GM12878 (cell line): ENCODE measurements around the gene ING3.

Source experiments
- CTCF ChIP-seq, 3 experiments: IDR thresholded peaks in 2 of 3; conservative IDR thresholded peaks in 1 of 3; 2 replicates each; pipeline ENCODE4 v1.5.1; 2011; ENCODE audit warnings: low read depth in 3 of 3, low read length in 3 of 3, mild to moderate bottlenecking in 3 of 3, control low read depth in 2 of 3, moderate library complexity in 2 of 3, inconsistent platforms in 1 of 3, mixed read lengths in 1 of 3; ENCODE audit not compliant: control insufficient read depth in 2 of 3, insufficient read depth in 1 of 3; ENCODE audit errors: extremely low read depth in 1 of 3
- RAD21 ChIP-seq: IDR thresholded peaks from 2 replicates; pipeline ENCODE4 v1.6.1; 2011; ENCODE audit warnings: mild to moderate bottlenecking, low read depth, low read length, moderate library complexity; ENCODE audit not compliant: insufficient read depth
- SRF ChIP-seq, 2 experiments: IDR thresholded peaks; 2 replicates each; pipeline ENCODE4 v1.6.1; 2011; ENCODE audit warnings: low read depth in 2 of 2, low read length in 2 of 2, mild to moderate bottlenecking in 1 of 2, moderate library complexity in 1 of 2
- TF ChIP-seq, protein P1 (sequence below): fragments of 450-650 bp; formaldehyde crosslinking; IDR thresholded peaks from 2 replicates; pipeline ENCODE4 v1.4.0; 2020; ENCODE audit warnings: mild to moderate bottlenecking, moderate library complexity

DNA sequence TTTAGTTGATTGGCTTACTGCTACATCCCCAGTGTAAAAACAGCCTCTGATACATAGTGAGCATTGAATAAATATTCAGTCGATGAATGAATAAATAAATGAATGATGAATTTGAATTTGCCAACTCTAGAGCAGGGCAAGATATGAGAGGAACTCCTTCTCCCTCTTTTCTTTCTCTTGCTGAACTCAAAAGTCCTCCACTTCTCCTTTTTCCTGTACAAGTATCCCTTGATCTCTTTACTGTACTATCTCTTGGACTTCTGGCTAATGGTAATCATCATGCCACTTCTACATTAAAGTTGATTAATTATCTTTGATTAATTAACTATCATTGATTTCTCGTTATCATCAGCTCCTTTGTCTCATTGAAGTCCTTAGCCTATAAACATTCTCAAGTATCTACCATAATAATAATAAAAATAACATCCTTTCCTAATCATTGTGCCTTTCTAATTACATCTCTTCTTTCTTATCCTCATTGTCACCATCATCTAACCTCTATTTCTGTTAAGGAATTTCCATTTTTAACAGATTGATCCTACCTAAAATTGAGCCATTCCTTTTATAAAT, 48.5 kb downstream of the ING3 start:
- TF ChIP-seq CTCF (IDR thresholded peaks at IDR 0.05 in 2 of 3, conservative IDR thresholded peaks at IDR 0.05 in 1 of 3; ENCODE audit: control insufficient read depth in 2 of 3, extremely low read depth in 1 of 3, insufficient read depth in 1 of 3, low read depth in 3 of 3, low read length in 3 of 3) (no peak), SRF (IDR thresholded peaks at IDR 0.05; ENCODE audit: low read depth in 2 of 2, low read length in 2 of 2) (no peak), RAD21 (no peak)
- TF ChIP-seq, protein P1, sequence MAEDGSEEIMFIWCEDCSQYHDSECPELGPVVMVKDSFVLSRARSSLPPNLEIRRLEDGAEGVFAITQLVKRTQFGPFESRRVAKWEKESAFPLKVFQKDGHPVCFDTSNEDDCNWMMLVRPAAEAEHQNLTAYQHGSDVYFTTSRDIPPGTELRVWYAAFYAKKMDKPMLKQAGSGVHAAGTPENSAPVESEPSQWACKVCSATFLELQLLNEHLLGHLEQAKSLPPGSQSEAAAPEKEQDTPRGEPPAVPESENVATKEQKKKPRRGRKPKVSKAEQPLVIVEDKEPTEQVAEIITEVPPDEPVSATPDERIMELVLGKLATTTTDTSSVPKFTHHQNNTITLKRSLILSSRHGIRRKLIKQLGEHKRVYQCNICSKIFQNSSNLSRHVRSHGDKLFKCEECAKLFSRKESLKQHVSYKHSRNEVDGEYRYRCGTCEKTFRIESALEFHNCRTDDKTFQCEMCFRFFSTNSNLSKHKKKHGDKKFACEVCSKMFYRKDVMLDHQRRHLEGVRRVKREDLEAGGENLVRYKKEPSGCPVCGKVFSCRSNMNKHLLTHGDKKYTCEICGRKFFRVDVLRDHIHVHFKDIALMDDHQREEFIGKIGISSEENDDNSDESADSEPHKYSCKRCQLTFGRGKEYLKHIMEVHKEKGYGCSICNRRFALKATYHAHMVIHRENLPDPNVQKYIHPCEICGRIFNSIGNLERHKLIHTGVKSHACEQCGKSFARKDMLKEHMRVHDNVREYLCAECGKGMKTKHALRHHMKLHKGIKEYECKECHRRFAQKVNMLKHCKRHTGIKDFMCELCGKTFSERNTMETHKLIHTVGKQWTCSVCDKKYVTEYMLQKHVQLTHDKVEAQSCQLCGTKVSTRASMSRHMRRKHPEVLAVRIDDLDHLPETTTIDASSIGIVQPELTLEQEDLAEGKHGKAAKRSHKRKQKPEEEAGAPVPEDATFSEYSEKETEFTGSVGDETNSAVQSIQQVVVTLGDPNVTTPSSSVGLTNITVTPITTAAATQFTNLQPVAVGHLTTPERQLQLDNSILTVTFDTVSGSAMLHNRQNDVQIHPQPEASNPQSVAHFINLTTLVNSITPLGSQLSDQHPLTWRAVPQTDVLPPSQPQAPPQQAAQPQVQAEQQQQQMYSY (CRISPR knock-in tag) = no peak
